Raji (cell line): ENCODE data around the gene ANKHD1.

Source experiments
- POLR2A ChIP-seq: IDR thresholded peaks from 2 replicates; pipeline ENCODE4 v1.6.1; 2011; ENCODE audit warnings: low read depth, low read length, control low read depth; ENCODE audit not compliant: insufficient read depth

ANKHD1 gene

DNA sequence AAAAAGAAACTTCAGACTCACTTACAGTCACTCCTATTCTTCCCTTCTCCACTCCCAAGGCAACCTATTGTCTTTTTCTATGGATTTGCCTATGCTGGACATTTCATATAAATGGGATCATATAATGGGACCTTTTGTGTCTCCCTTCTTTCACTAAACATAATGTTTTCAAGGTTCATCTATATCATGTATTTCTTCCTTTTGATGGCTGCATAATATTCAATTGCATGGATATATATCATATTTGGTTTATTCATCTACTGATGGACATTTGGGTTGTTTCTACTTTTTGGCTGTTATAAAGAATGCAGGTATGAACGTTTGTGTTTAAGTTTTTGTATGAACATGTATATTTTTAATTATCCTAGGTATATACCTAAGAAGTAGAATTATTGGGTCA, 30.6 kb downstream of the ANKHD1 start:
- no peak for TF ChIP-seq POLR2A

DNA sequence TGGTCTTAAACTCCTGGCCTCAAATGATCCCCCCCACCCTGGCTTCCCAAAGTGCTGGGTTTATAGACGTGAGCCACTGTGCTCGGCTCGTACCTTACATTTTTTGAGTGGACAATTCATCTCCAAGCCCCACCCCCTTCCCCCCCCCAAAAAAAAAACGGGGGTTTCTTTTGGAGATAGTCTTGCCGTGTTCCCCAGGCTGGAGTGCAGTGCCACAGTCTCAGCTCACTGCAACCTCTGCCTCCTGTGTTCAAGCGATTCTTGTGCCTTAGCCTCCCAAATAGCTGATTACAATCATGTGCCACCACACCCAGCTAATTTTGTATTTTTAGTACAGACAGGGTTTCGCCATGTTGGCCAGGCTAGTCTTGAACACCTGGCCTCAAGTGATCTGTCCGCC, 31.3 kb downstream of the ANKHD1 start:
- no peak for TF ChIP-seq POLR2A

DNA sequence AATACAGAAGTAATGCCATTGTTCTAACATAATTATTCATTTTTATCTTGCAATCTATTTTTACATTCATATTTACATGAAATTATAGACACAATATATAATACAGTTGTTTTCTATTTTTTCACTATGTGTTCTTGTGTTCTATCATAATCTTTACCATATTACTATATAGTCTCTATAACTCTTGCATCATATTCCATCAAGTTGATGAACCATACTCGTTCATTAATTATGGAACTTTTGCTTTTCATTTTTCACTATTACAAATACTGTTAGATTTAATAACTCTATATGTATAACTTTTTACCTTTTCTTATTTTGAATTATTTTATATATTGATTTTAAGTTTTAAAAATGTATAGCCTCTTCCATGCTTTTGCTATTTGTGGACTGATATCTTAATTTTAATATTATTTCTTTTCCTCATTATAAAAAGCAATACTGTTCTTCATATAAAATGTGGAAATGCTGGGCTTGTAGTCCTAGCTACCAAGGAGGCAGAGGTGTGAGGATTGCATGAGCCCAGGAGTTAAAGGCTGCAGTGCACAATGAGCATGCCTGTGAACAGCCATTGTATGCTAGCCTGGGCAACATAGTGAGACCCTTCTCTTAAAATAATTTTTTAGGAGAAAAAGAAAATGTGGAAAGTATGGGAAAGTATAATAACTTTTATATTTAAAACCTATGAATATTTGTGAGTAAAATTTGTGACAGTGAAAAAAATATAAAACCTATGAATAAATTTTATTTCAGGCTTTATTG, 65.5 kb downstream of the ANKHD1 start:
- no peak for TF ChIP-seq POLR2A

DNA sequence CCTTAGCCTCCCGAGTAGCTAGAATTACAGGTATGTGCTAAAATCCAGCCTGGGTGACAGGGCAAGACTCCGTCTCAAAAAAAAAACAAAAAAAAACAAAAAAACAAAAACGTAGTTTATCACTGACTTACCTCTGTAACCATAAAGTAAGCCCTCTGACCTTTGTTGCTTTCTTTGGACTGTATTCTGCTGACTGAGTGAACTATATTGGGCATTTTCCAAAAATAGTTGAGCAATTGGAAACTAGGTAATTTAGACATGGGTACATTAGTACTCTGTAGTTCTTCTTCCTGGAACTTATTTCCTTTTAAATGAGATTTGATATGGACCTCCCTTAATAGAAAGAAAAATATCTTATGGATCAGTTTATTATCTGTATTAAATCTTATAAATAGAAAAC, 66.6 kb downstream of the ANKHD1 start:
- no peak for TF ChIP-seq POLR2A

DNA sequence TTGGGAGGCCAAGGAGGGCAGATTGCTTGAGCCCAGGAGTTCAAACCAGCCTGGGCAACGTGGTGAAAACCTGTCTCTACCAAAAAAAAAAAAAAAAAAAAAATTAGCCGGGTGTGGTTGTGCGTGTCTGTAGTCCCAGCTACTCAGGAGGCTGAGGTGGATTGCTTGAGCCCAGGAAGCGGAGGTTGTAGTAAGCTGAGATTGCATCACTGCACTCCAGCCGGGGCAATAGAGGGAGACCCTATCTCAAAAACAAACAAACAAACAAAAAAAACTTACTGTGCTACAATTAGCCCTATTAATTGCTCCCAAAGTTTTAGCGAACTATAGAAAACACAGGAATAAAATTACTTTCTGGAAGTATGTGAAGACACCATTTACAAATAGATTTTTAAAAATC, 67.6 kb downstream of the ANKHD1 start:
- TF ChIP-seq POLR2A, result no peak

DNA sequence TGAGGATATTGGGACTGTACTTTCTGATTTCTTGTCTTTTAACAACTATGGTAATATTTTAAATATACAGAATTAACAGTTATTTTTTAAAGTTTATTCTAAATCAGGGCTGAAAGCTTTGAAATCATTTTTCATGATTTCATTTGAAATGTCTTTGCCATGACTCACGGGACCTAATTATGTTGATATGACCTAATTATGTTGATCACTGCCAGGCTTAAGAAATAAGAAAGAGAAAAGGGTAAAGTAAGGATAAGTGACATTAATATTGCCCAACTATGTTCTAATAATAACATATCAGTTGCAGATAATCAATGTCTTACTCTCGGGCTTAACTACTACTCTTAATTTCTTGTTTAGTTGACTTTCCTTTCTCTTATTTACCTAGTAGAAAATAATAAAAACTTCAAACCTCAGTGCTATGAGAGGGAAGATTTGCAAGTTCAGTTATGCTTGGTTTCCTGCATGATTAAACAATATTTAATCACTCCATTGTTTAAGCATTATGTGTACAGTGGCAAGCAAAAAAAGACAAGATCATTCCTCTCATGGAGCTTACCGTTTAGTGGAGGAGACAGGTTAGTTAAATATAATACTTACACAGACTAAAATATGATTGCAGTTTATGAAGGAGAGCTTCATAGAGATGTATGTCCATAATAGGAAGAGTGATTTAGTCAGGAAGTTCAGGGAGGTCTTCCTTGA, 78.8 kb downstream of the ANKHD1 start:
- TF ChIP-seq POLR2A, result no peak

DNA sequence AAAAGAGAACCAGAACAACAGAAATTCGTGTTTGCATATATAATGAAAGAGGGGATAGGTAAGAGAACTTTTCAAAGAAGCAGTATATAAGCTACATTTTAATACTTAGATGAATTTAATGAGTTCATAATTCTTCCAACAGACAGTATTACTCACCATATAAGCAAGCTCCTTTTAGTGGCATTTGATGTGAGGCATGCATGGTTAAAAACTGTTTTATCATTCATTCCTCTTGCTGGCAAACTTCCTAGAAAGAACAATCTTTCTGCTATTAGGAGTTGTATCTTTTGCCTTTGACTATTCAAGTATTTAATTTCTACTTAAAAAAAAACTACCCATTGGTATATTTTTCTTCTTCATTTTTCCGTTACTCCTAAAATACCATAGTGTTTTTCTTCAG, 80.1 kb downstream of the ANKHD1 start:
- no peak for TF ChIP-seq POLR2A

DNA sequence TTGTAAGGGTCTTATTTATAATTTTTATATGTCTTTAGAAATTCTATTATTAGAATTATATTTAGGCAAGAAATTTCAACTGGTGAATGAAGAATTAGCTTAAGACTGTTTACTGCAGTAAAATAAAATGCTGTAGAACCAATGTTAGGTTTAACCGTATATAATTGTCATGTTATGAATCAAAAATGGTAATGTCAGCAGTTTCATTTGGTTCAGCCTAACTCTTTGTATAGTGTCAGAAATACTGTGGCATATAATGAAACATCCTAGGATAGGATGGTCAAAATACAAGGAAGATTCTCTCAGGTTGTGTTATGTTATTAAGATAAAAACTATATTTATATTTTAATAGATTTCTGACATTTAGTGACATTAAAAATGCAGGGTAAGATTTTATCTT, 81.4 kb downstream of the ANKHD1 start:
- no peak for TF ChIP-seq POLR2A

DNA sequence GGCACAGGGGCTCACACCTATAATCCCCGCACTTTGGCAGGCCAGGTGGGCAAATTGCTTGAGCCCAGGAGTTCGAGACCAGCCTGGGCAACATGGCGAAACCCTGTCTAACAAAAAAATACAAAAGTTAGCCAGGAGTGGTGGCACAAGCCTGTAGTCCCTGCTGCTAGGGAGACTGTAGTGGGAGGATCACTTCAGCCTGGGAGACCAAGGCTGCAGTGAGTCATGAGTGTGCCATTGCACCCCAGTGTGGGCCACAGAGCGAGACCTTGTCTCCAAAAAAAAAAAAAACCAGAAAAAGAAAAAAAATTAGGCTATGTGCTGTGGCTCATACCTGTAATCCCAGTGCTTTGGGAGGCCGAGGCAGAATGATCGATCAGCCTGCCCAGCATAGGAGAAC, 87.3 kb downstream of the ANKHD1 start:
- TF ChIP-seq POLR2A, result no peak

DNA sequence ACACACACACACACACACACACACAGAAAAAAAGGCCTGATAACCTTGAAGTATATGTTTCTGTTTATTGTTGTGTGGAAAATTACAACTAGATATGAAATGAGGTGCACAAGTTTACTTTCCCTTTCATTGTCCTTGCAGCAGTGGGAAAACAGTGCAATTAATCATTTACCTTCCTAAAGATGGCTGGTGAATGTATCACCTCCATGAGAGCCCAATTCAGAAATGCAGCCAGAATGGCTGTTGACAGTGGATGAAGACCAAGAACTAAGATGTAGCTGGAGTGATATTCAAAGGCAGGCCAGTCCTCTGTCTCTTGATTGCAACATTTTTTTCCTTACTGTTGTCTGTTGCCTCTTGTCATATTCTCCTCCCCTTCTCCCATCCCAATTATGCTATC, 96.3 kb downstream of the ANKHD1 start:
- no peak for TF ChIP-seq POLR2A

DNA sequence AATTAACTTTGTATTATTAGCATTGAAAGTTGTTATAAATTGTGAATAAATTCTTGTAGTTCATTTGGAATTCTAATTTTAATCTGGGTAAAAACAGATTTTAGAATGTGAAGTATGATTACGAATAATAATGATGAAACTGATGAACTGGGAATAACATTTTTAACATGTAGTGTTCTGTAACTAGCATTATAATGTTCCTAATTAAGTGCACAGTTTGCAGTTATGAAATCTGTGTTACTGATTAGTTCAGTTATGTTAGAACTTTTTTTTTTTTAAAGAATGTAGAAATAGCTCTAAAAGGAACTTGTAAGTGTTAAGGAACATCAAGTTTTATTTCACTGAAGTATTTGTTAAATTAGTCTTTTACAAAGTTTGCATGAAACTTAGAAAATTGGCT, 97.0 kb downstream of the ANKHD1 start:
- no peak for TF ChIP-seq POLR2A

DNA sequence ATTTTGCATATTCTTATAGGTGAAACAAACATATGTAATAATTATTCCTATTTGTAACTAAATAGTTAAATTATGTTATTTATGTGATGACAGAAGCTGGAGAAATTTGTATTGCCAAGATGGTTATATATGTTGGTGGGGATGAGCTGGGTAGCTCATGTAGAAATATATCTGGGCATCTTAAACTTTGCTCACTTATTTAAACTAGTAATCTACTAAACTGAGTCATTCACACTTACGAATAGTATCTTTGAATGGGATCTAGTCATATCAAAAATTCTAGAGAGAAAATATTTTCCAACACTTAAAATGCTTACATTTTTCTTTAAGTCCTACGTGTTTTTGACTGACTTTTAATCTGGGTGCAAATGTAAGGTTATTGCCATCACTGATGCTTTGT, 101.2 kb downstream of the ANKHD1 start:
- no peak for TF ChIP-seq POLR2A

DNA sequence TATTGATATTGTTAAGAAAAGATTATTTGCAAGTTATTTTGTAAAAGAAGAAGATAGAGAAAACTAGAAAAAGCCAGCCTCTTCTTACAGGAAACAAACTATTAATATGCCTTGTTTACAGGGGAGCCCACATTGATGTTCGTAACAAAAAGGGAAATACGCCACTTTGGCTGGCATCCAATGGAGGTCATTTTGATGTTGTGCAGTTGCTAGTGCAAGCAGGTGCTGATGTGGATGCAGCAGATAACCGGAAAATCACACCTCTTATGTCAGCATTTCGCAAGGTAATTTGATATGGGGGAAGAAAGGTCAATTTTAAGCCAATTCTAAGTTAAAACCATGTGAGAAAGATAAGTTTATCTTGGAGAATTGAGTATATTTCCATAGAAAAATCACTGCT, 108.3 kb downstream of the ANKHD1 start:
- TF ChIP-seq POLR2A, result no peak

DNA sequence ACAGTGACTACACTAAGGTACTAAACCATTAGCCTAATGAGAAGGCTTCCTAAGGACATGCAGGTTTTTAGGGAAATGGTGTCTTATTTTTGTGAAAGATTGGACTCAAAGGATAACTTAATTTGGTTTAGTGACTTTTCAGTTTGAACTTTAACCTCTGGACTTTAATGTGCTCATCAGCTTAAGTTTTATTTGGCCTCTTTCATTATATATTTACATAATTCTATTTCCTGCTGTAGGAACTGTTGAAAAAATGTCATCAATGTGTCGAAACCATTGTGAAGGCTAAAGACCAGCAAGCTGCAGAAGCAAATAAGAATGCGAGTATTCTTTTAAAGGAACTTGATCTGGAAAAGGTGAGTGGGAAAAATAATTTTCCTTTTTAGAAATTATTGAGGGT, 111.5 kb downstream of the ANKHD1 start:
- no peak for TF ChIP-seq POLR2A

DNA sequence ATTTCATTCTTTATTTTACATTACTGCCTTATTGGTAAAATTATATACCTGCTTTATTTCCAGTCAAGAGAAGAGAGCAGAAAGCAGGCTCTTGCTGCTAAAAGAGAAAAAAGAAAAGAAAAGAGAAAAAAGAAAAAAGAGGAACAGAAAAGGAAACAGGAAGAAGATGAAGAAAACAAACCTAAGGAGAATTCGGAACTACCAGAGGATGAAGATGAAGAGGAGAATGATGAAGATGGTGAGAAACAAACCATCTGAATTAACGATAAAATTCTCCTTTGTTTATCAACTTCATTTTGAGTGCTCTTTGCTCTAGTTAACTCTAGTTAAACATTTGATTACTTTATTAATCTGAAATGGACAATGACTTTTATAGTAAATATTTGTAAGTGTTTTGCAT, 122.4 kb downstream of the ANKHD1 start:
- no peak for TF ChIP-seq POLR2A

DNA sequence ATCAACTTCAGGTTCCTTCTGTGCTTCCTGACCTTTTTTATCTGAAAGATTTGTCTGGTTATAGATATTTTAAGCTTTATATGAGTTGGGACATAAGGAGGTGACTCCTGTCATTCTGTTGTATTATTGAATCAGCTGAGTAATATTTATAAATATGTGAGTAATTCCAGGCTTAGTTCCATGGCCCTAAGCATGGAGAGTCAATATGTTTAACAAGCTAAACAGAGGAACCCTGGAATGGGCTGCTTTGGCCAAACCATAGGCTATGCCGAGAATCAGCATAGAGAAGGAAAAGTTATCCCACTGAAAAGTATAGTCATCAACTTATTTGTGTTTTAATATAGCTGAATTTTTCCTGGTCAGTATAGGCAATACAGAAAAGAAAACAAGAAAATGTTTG, 138.6 kb downstream of the ANKHD1 start:
- no peak for TF ChIP-seq POLR2A

DNA sequence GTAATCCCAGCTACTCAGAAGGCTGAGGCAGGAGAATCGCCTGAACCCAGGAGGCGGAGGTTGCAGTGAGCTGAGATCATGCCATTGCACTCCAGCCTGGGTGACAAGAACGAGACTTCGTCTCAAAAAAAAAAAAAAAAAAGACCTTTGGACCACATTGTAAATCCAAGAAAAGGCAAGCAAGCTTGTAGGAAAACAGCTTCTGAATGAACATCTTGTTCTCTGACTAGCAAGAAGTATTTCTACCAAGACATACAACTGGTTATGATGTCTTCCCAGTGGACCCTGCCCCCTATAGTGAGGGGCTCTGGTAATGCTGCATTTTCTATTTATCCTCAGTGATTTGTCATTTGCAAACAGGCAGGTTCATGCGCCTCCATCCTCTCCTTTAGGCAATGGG, 141.3 kb downstream of the ANKHD1 start:
- TF ChIP-seq POLR2A, result no peak
